Glomerular visceral epithelial cell (primary cell): ENCODE measurements around the gene KRTAP5-1.
"Not testable (repeated sequence)": the region's sequence is repeated elsewhere in the genome, so short reads cannot be mapped to it uniquely, and the experiment has no call there.

Experiments used
- DNase-seq: peaks from one replicate; pipeline ENCODE4 v3.0.0-alpha.2; 2016; ENCODE audit errors: extremely low spot score

Gene KRTAP5-1

GRCh38 chr11:1584661-1585370 lies at the start of gene KRTAP5-1:
Gene KRTAP5-1 (minus strand): TSS chr11:1585283. CDS start chr11:1585249, 34 bp downstream.
- not testable (repeated sequence) for DNase-seq

GRCh38 chr11:1633864-1634263 lies 48.8 kb upstream of the KRTAP5-1 start:
- DNase-seq, result no peak

GRCh38 chr11:1632053-1632714 lies 47.1 kb upstream of the KRTAP5-1 start:
- DNase-seq, result no peak

GRCh38 chr11:1631066-1631568 lies 46.0 kb upstream of the KRTAP5-1 start:
- no peak for DNase-seq

GRCh38 chr11:1630271-1630670 lies 45.2 kb upstream of the KRTAP5-1 start:
- DNase-seq, result no peak

- no peak for DNase-seq
Observed at GRCh38 chr11:1629326-1630185, 44.5 kb upstream of the KRTAP5-1 start, which contains the start of gene KRTAP5-5. Gene KRTAP5-5 (plus strand): TSS chr11:1629775. CDS start chr11:1629841, 66 bp downstream.

GRCh38 chr11:1628506-1629325 lies 43.6 kb upstream of the KRTAP5-1 start:
- DNase-seq, result peak; percentile 45

GRCh38 chr11:1625541-1625940 lies 40.5 kb upstream of the KRTAP5-1 start:
- DNase-seq, result no peak

GRCh38 chr11:1624621-1625020 lies 39.5 kb upstream of the KRTAP5-1 start:
- DNase-seq, result no peak

GRCh38 chr11:1623716-1624115 lies 38.6 kb upstream of the KRTAP5-1 start:
- DNase-seq, result no peak

GRCh38 chr11:1622086-1622485 lies 37.0 kb upstream of the KRTAP5-1 start, which contains the start of gene KRTAP5-4:
Gene KRTAP5-4 (minus strand): TSS chr11:1622138. CDS start chr11:1622093, 45 bp downstream.
- no peak for DNase-seq

GRCh38 chr11:1619449-1619848 lies 34.4 kb upstream of the KRTAP5-1 start:
- DNase-seq, result no peak

GRCh38 chr11:1618231-1618630 lies 33.1 kb upstream of the KRTAP5-1 start:
- no peak for DNase-seq

- no peak for DNase-seq
Observed at GRCh38 chr11:1608363-1608762, 23.3 kb upstream of the KRTAP5-1 start, which contains the start of gene KRTAP5-3. Gene KRTAP5-3 (minus strand): TSS chr11:1608463. CDS start chr11:1608385, 78 bp downstream.

GRCh38 chr11:1607901-1608300 lies 22.8 kb upstream of the KRTAP5-1 start:
- DNase-seq, result not testable (repeated sequence)

- DNase-seq, result peak; percentile 2
Observed at GRCh38 chr11:1607156-1607845, 22.2 kb upstream of the KRTAP5-1 start.

- not testable (repeated sequence) for DNase-seq
Observed at GRCh38 chr11:1605923-1606322, 20.8 kb upstream of the KRTAP5-1 start.

- no peak for DNase-seq
Observed at GRCh38 chr11:1604711-1605110, 19.6 kb upstream of the KRTAP5-1 start.

GRCh38 chr11:1604181-1604580 lies 19.1 kb upstream of the KRTAP5-1 start:
- no peak for DNase-seq

GRCh38 chr11:1603629-1604028 lies 18.5 kb upstream of the KRTAP5-1 start:
- DNase-seq, result no peak
